Activated naive CD4-positive, alpha-beta T cell treated with anti-CD3 and anti-CD28 coated beads, Interleukin-2, amount 50 U/mL, for 72 hours (primary cell): ENCODE measurements around the gene MYO9A. TPM values are rescaled to one million over a fixed set of nuclear protein-coding genes. Genes with fewer than 3 reads are reported as not detected.

Experiments used
- ATAC-seq, 2 donors: fragments of 150-1000 bp; cut with Tn5 transposase; 2 replicates each; pipeline ENCODE4 v1.10.0; 2021; ENCODE audit warnings: mild to moderate bottlenecking in 2 of 2, moderate library complexity in 2 of 2
- DNase-seq, 2 donors: peaks; one replicate each; pipeline ENCODE4 v3.0.0; 2021 to 2022; ENCODE audit warnings: low spot score in 2 of 2
- H3K27ac Mint-ChIP-seq, 2 donors: one replicate each; pipeline ENCODE4 v1.8.0; 2022; ENCODE audit warnings: mild to moderate bottlenecking in 2 of 2, mixed read lengths in 2 of 2
- H3K36me3 Mint-ChIP-seq, 2 donors: one replicate each; pipeline ENCODE4 v1.8.0; 2022; ENCODE audit warnings: mixed read lengths in 2 of 2
- H3K9me3 Mint-ChIP-seq, 2 donors: one replicate each; pipeline ENCODE4 v1.8.0; 2022; ENCODE audit warnings: mixed read lengths in 2 of 2
- total RNA-seq, 2 donors: library from RNA; stranded (reverse); gene quantifications; one replicate each; pipeline ENCODE4 v1.2.3, GENCODE V29; 2022

The MYO9A gene
- total RNA-seq, 2 donors from 2014 or later, result 13.1 to 20.9 TPM

GRCh38 chr15:71822890-71823630 lies 294.9 kb downstream of the MYO9A start:
- peaks cover 43 to 66% of the 10 kb centered on the region in 2 donors for H3K36me3 Mint-ChIP-seq
- ATAC-seq (no peak), DNase-seq (no peak)
- no peak overlapping the region for H3K27ac Mint-ChIP-seq
- H3K9me3 Mint-ChIP-seq, result peaks cover 22 to 37% of the 10 kb centered on the region in 2 donors

GRCh38 chr15:71821547-71822129 lies 296.3 kb downstream of the MYO9A start:
- Mint-ChIP-seq H3K27ac (no peak overlapping the region), H3K36me3 (peaks cover 32 to 53% of the 10 kb centered on the region in 2 donors), H3K9me3 (peaks cover 22 to 33% of the 10 kb centered on the region in 2 donors)
- DNase-seq, result no peak
- no peak for ATAC-seq

- DNase-seq (no peak), ATAC-seq (no peak)
- no peak overlapping the region for H3K27ac Mint-ChIP-seq
- H3K36me3 Mint-ChIP-seq, result peaks cover 25 to 45% of the 10 kb centered on the region in 2 donors
- H3K9me3 Mint-ChIP-seq, result peaks cover 22 to 33% of the 10 kb centered on the region in 2 donors
Measured at GRCh38 chr15:71820127-71820526, 297.8 kb downstream of the MYO9A start.

- Mint-ChIP-seq H3K27ac (no peak overlapping the region), H3K36me3 (peaks cover 8 to 21% of the 10 kb centered on the region in 2 donors), H3K9me3 (peaks cover 10 to 20% of the 10 kb centered on the region in 2 donors)
- DNase-seq (no peak), ATAC-seq (no peak)
Measured at GRCh38 chr15:71817351-71817750, 300.6 kb downstream of the MYO9A start.

- no peak overlapping the region for H3K27ac Mint-ChIP-seq
- ATAC-seq, result no peak
- peaks cover 0 to 5% of the 10 kb centered on the region in 2 donors for H3K36me3 Mint-ChIP-seq
- peaks cover 4 to 9% of the 10 kb centered on the region in 2 donors for H3K9me3 Mint-ChIP-seq
- no peak for DNase-seq
Measured at GRCh38 chr15:71815301-71815700, 302.6 kb downstream of the MYO9A start.

- ATAC-seq, result no peak
- Mint-ChIP-seq H3K27ac (no peak overlapping the region), H3K9me3 (peaks cover 0 to 6% of the 10 kb centered on the region in 2 donors)
Measured at GRCh38 chr15:71813723-71814470, 304.1 kb downstream of the MYO9A start.

GRCh38 chr15:71812966-71813722 lies 304.8 kb downstream of the MYO9A start:
- DNase-seq, result no peak

More at GRCh38 chr15:71813723-71814470, 304.1 kb downstream of the MYO9A start:
- H3K36me3 Mint-ChIP-seq, result no peaks in the 10 kb centered on the region
- DNase-seq, result no peak

GRCh38 chr15:71811752-71812735 lies 305.9 kb downstream of the MYO9A start:
- ATAC-seq (no peak), DNase-seq (no peak)
- no peaks in the 10 kb centered on the region for H3K9me3 Mint-ChIP-seq
- H3K36me3 Mint-ChIP-seq, result no peaks in the 10 kb centered on the region
- no peak overlapping the region for H3K27ac Mint-ChIP-seq

More at GRCh38 chr15:71812966-71813722, 304.8 kb downstream of the MYO9A start:
- Mint-ChIP-seq H3K36me3 (no peaks in the 10 kb centered on the region), H3K9me3 (peaks cover 0 to under 1% of the 10 kb centered on the region in 2 donors), H3K27ac (no peak overlapping the region)
- ATAC-seq, result no peak

- no peaks in the 10 kb centered on the region for H3K36me3 Mint-ChIP-seq
- DNase-seq (no peak), ATAC-seq (no peak)
- no peaks in the 10 kb centered on the region for H3K9me3 Mint-ChIP-seq
- no peak overlapping the region for H3K27ac Mint-ChIP-seq
Measured at GRCh38 chr15:71811036-71811736, 306.8 kb downstream of the MYO9A start.

GRCh38 chr15:71810256-71811035 lies 307.5 kb downstream of the MYO9A start, which contains the start of gene NR2E3:
Gene NR2E3, plus strand, starts transcription at chr15:71810554. Its CDS starts 190 bp downstream, at chr15:71810744.
- no peak within 1 kb of the TSS for H3K27ac Mint-ChIP-seq
- no peaks in the 10 kb centered on the region for H3K36me3 Mint-ChIP-seq
- no peak for DNase-seq
- no peak for ATAC-seq
- H3K9me3 Mint-ChIP-seq, result no peaks in the 10 kb centered on the region

- DNase-seq, result no peak
- no peaks in the 10 kb centered on the region for H3K36me3 Mint-ChIP-seq
- no peak for ATAC-seq
- H3K27ac Mint-ChIP-seq, result no peak overlapping the region
- H3K9me3 Mint-ChIP-seq, result no peaks in the 10 kb centered on the region
Measured at GRCh38 chr15:71809346-71809745, 308.6 kb downstream of the MYO9A start.

- H3K36me3 Mint-ChIP-seq, result no peaks in the 10 kb centered on the region
- ATAC-seq (no peak), DNase-seq (no peak)
- H3K9me3 Mint-ChIP-seq, result no peaks in the 10 kb centered on the region
- peak overlapping the region; percentile 2 to 91 for H3K27ac Mint-ChIP-seq
Measured at GRCh38 chr15:71808311-71809020, 309.5 kb downstream of the MYO9A start.

GRCh38 chr15:71807691-71808091 lies 310.3 kb downstream of the MYO9A start:
- DNase-seq, result no peak

More at GRCh38 chr15:71807691-71808091, 310.3 kb downstream of the MYO9A start:
- Mint-ChIP-seq H3K36me3 (no peaks in the 10 kb centered on the region), H3K9me3 (no peaks in the 10 kb centered on the region), H3K27ac (peak overlapping the region in 1 of 2 donors; percentile 2)
- no peak for ATAC-seq
